Left lung (tissue), 10 donors: Measurements from ENCODE around the gene UBAC1. TPM values are rescaled to one million over a fixed set of nuclear protein-coding genes. Genes with fewer than 3 reads are reported as not detected.

Source experiments
- ATAC-seq: fragments of 200-7000 bp; cut with Tn5 transposase; one replicate; pipeline ENCODE4 v1.9.1; 2020; ENCODE audit warnings: moderate library complexity
- DNase-seq, 4 donors: peaks; one replicate each; pipeline ENCODE4 v3.0.0-alpha.2; 2013 to 2020
- H3K27ac ChIP-seq, 2 donors: fragments of 200-600 bp; sonication (generic) in 1 of 2; one replicate each; pipeline versions ENCODE4 v1.5.0 to v1.8.0; 2020 to 2021
- H3K27me3 ChIP-seq, 2 donors: fragments of 200-600 bp; sonication (generic) in 1 of 2; one replicate each; pipeline versions ENCODE4 v1.5.0 to v1.8.0; 2020 to 2021
- H3K36me3 ChIP-seq, 2 donors: fragments of 200-600 bp; sonication (generic) in 1 of 2; one replicate each; pipeline versions ENCODE4 v1.5.0 to v1.8.0; 2020 to 2021
- H3K4me1 ChIP-seq, 2 donors: fragments of 200-600 bp; one replicate each; pipeline ENCODE4 v1.8.0; 2021
- H3K4me3 ChIP-seq, 2 donors: fragments of 200-600 bp; sonication (generic) in 1 of 2; one replicate each; pipeline versions ENCODE4 v1.5.0 to v1.8.0; 2020 to 2021; ENCODE audit warnings: mild to moderate bottlenecking in 1 of 2
- H3K9me3 ChIP-seq, 2 donors: fragments of 200-600 bp; sonication (generic) in 1 of 2; one replicate each; pipeline versions ENCODE4 v1.5.0 to v1.8.0; 2020 to 2021
- intact Hi-C, 2 donors: fragments of 100-400 bp; cut with DNase I; formaldehyde crosslinking; loops; one replicate each; pipeline versions ENCODE4 v1.11.2 to v1.14.2; 2022
- polyA plus RNA-seq, 6 donors: library from polyadenylated mRNA; unstranded; fragments of 120-200 nt; gene quantifications; one replicate each; pipeline ENCODE4 v1.2.1, GENCODE V29; 2013; ENCODE audit not compliant: insufficient read length in 6 of 6
- total RNA-seq, 2 donors: library from RNA; stranded (reverse); fragmentation: NEBNext Ultra II Directional; extraction: Animal tissue kit (Norgen Biotek cat#: 25700); gene quantifications; one replicate each; pipeline ENCODE4 v1.2.1, GENCODE V29; 2021
- TF ChIP-seq, protein P1 (sequence below), 2 donors: fragments of 200-600 bp; sonication (generic) in 1 of 2; IDR thresholded peaks; one replicate each; pipeline versions ENCODE4 v1.5.0 to v1.8.0; 2021; ENCODE audit warnings: antibody characterized with exemption in 2 of 2
- donor health status: DM: no; HTN: yes; CAD: no.
- donor health status: DM: no; HTN: no; CAD: no.

Gene UBAC1
- total and polyA plus RNA-seq, 8 donors: 28.5 to 40.2 (median 33.5) TPM

DNA sequence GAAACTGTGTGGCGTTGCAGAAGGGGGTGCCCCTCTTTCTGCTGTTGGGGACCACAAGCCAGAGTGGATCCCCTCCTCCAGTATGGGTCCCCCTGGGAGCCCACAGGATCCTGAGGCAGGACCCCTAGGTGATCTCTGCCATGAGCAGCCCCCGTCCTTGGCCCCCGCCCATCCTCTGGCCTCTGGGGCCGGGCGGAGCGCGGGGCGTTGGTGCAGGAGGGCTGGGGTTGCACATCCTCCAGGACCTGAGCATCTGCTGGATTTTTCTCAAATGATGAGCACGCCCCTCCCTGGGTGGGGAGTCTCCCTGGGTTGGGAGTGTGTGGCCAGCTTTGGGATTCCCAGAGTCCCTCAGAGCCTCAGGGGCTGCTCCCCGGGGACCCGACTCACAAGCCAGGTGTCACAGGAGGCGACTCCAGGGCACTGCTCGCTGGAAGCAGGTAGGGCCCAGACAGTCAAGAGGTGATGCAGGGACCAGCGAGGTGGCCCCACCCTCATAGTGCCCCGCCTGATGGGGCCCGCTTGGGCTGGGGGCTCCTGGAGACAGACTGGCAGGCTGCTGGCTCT is 26.7 kb upstream of the UBAC1 start:
- ATAC-seq: no peak
- Histone ChIP-seq H3K4me3 (no peak overlapping the region), H3K9me3 (no peaks in the 10 kb centered on the region), H3K4me1 (peaks cover 16 to 37% of the 10 kb centered on the region in 2 donors), H3K27ac (no peak overlapping the region), H3K27me3 (peaks cover 0 to 58% of the 10 kb centered on the region in 2 donors), H3K36me3 (no peaks in the 10 kb centered on the region)
- TF ChIP-seq, protein P1, sequence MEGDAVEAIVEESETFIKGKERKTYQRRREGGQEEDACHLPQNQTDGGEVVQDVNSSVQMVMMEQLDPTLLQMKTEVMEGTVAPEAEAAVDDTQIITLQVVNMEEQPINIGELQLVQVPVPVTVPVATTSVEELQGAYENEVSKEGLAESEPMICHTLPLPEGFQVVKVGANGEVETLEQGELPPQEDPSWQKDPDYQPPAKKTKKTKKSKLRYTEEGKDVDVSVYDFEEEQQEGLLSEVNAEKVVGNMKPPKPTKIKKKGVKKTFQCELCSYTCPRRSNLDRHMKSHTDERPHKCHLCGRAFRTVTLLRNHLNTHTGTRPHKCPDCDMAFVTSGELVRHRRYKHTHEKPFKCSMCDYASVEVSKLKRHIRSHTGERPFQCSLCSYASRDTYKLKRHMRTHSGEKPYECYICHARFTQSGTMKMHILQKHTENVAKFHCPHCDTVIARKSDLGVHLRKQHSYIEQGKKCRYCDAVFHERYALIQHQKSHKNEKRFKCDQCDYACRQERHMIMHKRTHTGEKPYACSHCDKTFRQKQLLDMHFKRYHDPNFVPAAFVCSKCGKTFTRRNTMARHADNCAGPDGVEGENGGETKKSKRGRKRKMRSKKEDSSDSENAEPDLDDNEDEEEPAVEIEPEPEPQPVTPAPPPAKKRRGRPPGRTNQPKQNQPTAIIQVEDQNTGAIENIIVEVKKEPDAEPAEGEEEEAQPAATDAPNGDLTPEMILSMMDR (IDR thresholded peaks at IDR 0.05): no peak
- intact Hi-C loops: no loop called here
- DNase-seq: no peak

DNA sequence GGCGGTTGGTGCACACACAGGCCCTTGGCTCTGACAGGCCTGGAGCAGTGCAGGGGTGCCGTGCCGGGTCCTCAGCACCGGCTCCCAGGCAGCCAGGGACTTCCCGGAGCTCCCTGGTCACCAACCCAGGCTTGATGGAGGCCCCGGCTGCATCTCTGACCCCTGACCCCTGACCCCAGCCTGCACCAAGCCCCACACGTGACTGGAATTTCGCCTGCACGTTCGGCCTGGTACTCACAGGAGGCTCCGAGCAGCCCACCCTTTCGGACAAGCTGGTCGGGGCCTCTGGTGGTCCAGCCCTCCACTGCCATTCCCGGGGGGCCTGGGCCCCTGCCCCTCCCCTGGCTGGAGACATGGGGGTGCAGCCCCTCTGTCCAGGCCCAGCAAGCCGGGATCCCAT is 25.4 kb upstream of the UBAC1 start:
- no peak for ATAC-seq
- peaks cover 8 to 24% of the 10 kb centered on the region in 2 donors for H3K4me1 ChIP-seq
- no peak overlapping the region for H3K4me3 ChIP-seq
- TF ChIP-seq, protein P1 (IDR thresholded peaks at IDR 0.05): no peak
- intact Hi-C loops: no loop called here
- no peaks in the 10 kb centered on the region for H3K9me3 ChIP-seq
- no peaks in the 10 kb centered on the region for H3K36me3 ChIP-seq
- DNase-seq: no peak
- no peak overlapping the region for H3K27ac ChIP-seq
- H3K27me3 ChIP-seq: peaks cover 0 to 66% of the 10 kb centered on the region in 2 donors

DNA sequence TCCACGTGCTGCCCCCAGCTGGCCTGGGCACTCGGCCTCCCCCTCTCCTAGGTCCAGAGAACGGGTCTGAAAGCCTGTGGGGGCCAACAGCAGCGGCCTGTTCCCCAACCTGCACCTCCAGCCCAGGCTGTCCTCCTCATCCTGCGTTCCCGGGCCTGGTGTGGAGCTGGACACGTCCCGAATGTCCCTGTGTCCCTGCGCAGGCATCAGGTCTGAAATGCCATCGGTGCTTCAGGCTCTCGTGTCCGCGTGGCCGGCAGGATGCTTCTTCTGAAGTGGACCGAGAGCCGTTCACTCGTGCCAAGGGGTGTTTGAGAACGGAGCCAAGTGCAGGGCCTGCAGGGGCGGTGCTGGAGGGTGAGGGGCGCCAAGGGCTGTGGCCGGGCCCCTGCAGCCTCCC is 24.7 kb upstream of the UBAC1 start:
- Histone ChIP-seq H3K27me3 (peaks cover 0 to 66% of the 10 kb centered on the region in 2 donors), H3K4me3 (no peak overlapping the region), H3K27ac (no peak overlapping the region), H3K36me3 (no peaks in the 10 kb centered on the region), H3K9me3 (no peaks in the 10 kb centered on the region), H3K4me1 (peaks cover 8 to 16% of the 10 kb centered on the region in 2 donors)
- DNase-seq (no peak), ATAC-seq (no peak)
- intact Hi-C loops: no loop called here
- TF ChIP-seq, protein P1 (IDR thresholded peaks at IDR 0.05): no peak

DNA sequence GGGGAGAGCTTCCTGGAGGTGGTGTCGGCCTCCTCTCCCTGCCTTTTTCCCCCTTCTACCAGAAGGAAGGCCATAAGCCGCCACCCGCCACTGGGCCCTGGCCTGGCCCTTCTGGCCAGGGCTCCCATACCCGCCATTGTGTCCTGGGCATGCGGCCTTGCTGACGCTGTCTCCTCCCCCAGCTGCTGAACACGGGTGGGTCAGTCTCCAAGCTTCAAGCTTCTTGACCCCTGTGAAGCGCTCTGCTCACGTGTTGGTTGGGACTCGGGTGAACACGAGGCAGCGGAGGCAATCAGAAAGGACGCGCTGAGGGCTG is 24.2 kb upstream of the UBAC1 start:
- intact Hi-C loops: no loop called here
- ATAC-seq: no peak
- Histone ChIP-seq H3K27ac (no peak overlapping the region), H3K4me3 (no peak overlapping the region), H3K9me3 (no peaks in the 10 kb centered on the region), H3K36me3 (no peaks in the 10 kb centered on the region), H3K4me1 (peaks cover 7 to 13% of the 10 kb centered on the region in 2 donors), H3K27me3 (peaks cover 0 to 69% of the 10 kb centered on the region in 2 donors)
- TF ChIP-seq, protein P1 (IDR thresholded peaks at IDR 0.05): no peak
- DNase-seq: no peak

DNA sequence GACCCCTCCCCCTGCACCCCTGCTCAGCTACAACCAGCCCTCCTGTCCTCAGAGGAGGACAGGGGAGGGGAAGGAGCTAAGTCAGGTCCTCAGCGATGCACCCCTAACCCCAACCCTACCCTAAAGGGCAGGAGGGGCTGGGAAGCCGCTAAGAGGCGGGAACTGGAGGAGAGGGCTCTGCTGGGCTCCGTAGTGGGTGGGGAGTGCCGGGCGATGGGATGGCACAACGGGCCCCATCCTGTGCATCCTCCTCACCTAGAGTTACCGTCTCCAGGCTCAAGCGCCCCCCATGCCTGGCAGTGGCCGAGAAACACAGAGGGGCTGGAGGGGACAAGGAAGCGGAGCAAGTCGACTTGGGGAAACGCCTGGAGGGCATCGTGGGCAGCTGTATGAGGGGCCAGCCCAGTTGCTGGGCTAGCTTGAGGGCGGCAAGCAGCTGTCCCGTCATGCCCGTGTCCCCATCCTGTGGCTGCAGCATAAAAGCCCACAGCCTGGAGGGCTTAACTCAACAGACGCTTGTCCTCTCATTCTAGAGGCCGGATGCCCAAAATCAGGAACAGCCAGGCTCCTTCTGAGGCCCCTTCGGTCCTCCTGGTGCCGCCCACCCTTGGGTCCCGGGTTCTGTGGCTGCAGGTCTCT is 23.0 kb upstream of the UBAC1 start:
- Histone ChIP-seq H3K4me1 (peaks cover 0 to 8% of the 10 kb centered on the region in 2 donors), H3K27me3 (peaks cover 0 to 69% of the 10 kb centered on the region in 2 donors), H3K4me3 (no peak overlapping the region), H3K27ac (no peak overlapping the region), H3K36me3 (no peaks in the 10 kb centered on the region), H3K9me3 (no peaks in the 10 kb centered on the region)
- DNase-seq (no peak), ATAC-seq (no peak)
- intact Hi-C loops: no loop called here
- TF ChIP-seq, protein P1 (IDR thresholded peaks at IDR 0.05): no peak
